Inflammatory macrophage treated with lipopolysaccharide for 4 hours (primary cell): Measurements from ENCODE around the gene MEI1.
"Not testable (repeated sequence)": the region's sequence is repeated elsewhere in the genome, so short reads cannot be mapped to it uniquely, and the experiment has no call there.

Experiments used
- DNase-seq: peaks from one replicate; pipeline ENCODE4 v3.0.0-alpha.2; 2020

MEI1 gene

DNA sequence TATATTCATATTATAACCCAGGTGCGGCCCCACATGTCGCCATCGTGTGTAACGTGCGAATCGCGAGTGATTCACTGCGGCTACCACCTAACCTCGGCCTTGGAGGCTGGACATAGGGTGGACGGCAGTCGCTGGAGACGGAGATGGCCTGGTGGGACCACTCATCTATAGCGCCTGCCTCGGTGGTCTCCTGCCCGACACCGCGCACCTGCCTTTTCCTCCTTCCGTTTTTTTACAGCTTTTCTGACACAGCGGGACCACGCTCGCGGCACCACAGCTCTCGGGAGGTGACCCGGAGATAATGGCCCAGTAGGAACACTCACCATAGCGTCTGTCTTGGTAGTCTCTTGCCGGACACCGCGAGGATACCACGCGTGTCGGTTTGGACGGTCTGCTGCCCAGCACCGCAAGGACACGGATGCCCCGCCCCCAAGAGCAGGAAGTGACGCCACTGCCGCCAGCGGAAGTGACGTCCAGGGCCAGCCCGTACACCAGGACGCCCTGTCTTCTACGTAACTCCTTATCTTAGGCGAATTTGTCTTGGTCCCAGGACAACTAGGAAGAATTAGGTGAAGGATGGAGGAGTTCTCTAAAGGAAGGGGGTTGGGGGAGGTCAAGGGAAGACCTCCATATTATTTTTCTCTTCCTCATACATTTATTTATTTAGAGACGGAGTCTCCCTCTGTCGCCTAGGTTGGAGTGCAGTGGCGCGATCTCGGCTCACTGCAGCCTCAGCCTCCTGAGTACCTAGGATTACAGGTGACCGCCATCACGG, 17.1 kb upstream of the MEI1 start:
- DNase-seq, result peak; percentile 82

DNA sequence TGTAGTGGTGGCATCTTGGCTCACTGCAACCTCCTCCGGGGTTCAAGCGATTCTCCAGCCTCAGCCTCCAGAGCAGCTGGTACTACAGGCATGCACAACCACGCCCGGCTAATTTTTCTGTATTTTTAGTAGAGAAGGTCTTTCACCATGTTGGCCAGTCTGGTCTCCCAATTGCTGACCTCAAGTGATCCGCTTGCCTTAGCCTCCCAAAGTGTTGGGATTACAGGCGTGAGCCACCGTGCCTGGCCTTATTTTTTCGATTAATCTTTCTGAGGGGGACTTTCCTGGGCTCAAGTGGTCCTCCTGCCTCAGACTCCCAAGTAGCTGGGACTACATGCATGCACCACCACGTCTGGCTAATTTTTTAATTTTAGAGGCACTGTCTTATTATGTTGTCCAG, 16.3 kb upstream of the MEI1 start:
- DNase-seq, result no peak

DNA sequence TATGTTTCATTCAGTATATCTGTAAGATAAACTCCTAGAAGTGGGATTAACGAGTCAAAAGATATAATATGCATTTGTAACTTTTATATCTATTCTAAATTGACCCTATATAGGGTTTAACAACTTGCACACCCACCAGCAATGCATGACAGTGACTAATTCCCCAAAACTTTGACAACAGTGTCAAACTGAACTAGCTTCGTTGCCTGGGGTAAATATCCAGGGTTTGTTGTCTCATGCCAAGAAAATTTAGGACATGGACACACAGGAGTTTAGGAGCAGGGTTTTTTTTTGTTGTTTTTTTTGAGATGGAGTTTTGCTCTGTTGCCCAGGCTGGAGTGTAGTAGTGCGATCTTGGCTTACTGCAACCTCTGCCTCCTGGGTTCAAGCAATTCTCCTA, 15.7 kb upstream of the MEI1 start:
- DNase-seq, result no peak

DNA sequence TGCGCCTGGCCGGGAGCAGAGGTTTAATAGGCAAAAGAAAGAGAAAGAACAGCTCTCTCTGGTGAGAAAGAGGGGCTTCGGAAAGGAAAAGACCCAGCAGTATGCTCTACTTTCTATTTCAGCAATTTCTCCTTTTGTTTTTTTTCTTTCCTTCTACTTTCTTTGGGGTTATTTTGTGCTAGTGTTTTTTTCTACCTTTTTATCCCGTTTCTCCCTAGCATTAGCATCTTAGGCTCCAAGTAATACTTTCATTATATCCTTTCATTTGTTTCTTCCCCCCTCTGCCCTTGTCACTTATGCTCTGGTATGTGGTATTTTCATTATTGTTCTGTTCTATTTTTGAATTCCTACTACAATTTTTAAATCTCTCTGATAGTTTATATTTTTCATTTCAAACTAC, 15.1 kb upstream of the MEI1 start:
- DNase-seq, result no peak

DNA sequence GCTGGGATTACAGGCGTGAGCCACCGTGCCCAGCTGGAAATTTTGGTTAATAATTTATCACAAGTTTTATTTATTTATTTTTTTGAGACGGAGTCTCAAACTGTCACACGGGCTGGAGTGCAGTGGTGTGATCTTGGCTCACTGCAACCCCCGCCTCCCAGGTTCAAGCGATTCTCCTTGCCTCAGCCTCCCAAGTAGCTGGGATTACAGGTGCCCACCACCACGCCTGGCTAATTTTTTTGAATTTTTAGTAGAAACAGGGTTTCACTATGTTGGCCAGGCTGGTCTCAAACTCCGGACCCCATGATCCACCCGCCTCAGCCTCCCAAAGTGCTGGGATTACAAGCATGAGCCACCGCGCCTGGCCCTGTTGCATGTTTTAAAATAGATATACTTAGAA, 12.4 kb upstream of the MEI1 start:
- not testable (repeated sequence) for DNase-seq

DNA sequence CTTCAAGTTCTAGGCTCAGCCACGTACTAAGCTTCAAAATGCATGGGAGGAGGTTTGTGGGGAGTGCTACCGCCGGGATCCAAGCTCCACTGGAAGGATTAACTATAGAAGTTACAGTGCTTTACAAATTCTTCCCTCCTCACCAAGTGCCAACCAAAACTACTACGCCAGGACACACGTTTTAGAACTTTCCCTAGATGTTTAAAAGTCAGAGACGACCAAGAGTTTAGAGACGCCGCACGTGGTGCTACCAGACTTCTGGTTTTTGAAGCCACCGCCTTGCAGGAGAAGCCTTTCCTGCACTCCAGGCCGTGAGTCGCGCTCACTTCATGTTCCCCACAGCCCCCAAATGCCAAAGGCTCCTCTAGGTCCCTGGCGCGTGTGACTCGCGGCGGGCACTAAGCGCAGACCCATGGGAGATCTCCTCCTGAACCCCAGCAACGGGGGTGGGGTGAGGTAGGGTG, 11.4 kb upstream of the MEI1 start:
- DNase-seq, result peak; percentile 30

DNA sequence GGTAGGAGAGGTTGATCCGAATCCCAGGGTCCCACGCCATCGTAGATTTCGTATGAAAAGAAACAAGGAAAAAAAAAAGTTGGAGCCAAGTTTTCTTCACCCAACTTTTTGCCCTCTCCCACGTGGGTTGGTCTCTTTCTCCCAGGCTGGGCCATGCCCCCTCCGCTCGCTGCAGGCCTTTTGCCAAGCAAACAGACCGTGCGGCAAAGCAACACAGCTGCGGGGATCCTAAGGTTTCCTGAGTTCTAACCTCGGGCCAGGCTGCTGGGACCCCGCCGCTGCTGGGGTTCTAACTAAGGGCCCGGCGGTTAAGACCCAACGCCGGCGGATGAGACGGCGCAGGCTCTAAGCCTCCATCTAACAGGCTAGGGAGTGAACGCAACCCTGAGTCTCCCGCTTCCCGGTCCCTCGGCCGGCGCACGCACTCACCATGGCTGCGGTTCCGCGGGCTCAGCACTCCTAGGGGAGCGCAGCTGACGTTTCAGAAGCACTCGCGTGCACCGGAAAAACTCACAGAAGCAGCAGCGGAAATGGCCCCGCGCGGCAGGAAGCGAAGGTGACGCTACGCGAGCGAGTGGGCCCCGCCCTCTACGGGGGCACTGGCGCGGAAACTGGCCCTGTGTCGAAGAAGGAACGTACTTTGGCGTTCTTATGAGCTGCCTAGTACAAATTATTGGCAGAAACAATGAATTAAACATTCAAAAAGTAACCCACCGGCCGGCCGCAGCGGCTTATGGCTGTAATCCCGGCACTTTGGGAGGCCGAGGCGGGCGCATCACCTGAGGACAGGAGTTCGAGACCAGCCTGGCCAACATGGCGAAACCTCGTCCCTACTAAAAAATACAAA, 10.7 kb upstream of the MEI1 start, which contains the start of gene SNU13:
Gene SNU13, minus strand, starts transcription at position 503 of the 847 bp plus-strand sequence. Its CDS starts 71 bp downstream, at position 432.
- peak; percentile 96 for DNase-seq

DNA sequence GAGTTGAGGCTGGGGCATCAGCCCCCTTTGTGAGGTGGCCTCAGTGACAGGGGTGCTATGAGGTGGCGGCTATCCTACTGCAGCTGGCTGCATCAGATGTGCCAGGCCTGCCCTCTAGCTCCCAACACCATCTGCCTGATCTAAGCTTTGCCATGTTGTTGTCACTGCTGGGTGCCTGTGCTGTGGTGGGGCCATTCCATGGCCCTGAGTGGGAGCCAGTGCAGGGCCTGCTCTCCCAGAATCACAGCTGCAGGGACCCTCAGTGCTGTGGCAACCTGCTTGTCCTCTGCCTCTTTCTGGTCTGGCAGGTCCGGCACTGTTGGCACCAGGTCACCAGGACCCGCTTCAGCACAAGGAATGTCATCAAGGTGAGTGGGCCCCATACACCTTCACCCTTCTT, 8.8 kb upstream of the MEI1 start:
- no peak for DNase-seq

DNA sequence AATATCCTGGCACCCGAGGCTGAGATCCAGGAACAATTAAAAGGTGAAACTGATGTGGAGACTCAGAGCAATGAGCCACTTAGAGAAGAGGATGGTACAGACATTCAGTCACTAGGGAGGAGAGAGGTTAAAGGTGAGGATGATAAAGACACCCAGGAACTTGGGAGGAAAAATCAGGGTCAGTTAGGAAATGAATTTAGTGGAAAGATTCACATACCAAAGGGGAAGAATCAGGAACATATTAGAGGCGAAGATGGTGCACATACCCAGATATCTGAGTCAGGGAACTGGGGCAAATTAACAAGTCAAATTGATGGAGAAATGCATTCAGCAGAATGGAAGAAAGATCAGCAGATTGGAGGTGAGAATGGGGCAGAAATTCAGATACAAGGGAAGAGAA, 4.1 kb upstream of the MEI1 start:
- DNase-seq, result no peak

DNA sequence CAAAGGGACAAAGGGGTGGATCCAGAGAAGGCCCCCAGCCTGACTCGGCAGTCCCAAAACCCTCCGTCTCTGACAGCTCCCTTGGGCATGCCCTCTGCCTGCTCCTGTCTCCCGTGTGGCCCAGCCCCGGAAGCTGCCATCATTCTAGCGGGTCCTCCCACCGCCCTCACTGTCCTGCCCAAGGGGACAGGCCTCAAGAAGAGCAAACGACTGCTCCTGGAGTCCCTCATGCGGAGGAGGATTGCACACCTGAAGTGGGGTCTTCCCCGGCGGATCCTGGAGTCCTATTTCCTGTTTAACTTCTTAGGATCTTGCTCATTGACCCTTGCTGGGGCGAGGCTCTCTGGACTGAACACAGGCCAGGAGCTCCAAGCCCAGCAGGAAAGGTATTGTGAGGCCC, 2.6 kb upstream of the MEI1 start:
- no peak for DNase-seq

DNA sequence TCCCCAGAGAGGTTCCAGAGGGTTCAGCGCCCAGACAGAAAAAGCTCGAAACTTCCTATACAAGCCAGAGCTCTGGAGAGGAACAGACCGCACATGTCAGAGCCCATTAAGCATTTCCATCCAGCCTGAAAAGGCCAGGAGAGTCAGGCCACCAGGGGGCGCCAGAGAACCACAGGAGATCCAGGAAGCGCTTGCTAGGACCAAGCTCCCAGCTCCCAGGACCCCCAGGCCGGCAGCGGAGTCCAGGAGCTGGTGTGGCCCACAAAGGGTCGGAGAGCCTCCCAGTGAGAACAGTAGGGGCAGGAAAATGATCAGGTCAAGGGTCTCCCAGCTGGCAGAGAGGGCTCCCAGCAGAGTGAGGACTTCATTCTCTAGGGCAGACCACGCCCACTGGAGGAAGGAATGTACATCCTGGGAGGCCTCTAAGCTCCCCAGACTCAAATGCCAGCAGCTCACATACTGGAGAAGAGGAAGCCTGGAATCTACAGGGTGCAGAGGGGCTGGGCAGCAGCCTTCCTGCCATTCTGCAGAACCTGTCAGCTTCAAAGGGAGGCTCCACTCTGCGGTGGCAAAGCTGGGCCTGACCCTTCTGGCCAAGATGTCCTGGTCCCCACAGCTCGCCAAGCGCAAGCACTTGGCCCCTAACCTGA, 2.1 kb upstream of the MEI1 start:
- DNase-seq, result peak; percentile 82

DNA sequence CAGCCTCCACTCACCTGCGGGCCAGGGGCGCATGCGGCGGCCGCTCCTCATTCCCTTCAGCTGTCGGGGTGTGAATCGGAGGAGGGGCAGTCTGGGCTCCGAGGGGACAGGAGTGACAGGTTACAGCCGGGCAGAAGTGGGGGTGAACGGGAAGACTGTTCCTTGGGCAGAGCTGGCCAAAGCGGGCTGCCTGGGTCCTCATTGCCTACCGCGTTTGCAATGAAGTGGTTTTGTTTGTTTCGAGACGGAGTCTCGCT, 733 bp downstream of the MEI1 start:
- no peak for DNase-seq

DNA sequence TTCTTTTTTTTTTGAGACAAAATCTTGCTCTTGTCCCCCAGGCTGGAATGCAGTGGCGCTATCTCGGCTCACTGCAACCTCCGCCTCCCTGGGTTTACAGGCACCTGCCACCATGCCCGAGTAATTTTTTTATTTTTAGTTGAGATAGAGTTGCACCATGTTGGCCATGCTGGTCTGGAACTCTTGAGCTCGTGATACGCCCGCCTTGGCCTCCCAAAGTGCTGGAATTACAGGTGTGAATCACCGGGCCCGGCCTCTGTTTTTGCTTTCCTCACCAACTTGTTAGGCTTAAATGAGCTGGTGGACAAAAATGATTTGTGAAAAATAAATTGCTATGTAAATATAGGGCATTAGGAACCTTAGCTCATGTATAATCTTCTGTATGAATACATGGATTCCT, 3.5 kb downstream of the MEI1 start:
- no peak for DNase-seq

DNA sequence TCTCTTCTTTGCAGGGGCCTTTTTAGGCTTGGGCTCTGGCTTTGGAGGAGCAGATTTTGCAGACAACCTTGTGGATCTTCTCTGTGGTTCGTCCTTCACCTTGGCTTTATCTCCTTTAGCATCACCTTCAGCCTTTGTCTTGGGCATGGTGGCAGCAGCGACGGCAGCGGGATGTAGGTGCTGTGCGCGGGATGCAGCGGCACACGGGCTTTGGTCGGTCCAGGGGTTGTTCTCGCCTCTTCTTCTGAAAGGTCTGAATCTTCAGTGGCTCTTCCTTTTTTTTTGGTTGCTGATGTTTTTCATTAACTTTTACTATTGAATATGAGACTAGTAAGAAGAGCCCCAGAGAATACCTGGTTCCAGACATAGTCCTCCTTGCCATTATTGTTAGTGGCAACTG, 10.0 kb downstream of the MEI1 start:
- DNase-seq, result no peak

DNA sequence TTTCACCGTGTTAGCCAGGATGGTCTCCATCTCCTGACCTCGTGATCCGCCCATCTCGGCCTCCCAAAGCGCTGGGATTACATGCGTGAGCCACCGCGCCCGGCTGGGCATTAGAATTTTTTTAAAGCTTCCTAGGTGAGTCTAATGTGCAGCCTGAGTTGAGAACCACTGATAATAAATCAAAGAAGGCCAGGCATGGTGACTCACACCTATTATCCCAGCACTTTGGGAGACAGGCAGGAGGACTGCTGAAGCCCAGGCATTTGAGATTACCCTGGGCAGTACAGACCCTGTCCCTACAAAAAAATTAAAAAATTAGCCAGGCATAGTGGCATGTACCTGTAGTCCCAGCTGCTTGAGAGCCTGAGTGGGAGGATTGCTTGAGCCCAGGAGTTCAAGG, 13.7 kb downstream of the MEI1 start:
- no peak for DNase-seq

DNA sequence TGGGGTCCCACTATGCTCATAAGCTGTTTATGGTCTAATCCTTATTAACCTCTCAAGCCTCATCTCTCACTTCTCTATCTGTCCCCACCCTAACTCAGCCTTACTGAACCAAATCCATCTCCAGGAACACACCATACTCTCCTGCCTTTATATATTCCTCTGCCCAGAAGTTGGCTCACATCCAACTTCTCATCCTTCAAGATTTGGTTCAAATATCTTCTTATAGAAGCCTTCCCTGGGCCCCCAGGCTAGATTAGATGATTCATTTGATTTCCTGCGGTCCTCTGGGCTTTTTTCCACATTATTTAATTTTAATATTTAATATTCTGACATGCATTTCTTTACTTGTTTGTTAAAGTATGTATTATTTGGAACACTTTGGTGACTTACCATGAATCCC, 23.2 kb downstream of the MEI1 start:
- no peak for DNase-seq

DNA sequence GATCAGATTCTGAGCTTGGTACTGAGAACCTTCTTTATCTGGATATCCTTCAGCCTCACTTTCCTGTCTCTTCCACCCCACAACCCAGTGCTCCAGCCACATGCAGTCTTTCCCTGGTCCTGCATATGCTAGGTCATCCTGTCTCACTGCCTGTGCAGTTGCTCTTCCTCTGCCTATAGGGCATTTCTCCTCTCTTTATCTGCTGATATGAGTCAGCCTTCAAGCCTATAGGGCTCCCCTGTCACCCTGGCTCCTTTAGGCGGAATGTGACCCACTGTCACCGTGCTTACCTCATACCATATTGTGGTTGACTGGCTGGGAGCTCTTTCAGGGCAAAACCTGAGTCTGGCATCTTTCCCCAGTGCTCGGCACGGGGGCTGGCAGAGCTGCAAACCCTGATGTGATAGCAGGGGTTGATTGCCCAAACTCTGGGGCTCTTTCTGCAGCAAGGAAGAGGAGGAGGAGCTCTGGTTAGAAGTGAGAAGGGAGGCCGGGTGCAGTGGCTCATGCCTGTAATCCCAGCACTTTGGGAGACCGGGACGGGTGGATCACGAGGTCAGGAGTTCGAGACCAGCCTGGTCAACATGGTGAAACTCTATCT, 26.3 kb downstream of the MEI1 start:
- peak; percentile 0 for DNase-seq

DNA sequence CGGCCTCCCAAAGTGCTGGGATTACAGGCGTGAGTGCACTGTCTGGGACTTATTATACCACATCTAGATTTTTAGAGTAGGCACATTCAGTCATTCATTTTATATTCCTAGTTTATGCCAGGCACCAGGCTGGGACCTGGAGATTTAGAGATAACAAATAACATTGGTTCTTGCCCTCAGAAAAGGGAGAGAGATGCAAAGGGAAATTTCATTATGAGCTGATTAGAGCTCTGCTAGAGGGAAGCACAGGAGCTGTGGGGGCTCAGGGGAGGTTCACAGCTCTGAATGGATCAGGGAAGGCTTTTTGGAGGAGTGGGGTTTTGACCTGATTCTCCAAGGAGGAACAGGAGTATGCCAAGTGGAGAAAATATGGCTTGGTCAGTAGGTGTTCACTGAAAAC, 32.3 kb downstream of the MEI1 start:
- DNase-seq, result no peak

DNA sequence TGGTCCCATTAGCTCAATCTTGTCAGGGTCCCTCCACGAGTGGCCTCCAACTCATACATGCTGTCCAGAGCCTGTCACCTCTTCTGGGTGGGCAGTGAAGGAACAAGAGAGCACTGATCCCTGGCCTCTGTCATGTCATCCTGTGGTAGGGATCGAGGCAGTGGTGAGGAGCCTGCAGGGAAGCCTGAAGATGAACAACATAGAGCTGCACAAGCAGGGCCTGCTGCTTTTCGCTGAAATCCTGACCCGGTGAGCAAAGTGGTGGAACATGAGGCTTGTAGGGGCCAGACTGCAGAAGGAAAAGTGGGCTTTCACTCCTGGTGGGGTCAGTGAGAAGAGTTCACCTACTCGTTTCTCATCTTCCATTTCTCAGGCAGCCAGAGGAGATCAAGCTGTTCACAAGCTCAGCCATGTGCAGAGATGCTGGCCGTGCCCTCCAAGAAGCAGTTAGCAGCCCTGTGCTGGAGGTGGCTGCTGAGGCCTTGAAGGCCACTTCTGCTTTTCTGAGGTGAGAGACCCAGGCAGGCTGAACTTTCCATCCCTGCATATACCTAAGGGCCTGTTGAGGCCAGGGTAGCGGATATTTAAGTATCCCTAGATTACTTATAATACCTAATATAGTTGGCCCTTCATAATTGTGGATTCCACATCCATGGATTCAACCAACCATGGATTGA, 32.9 kb downstream of the MEI1 start:
- DNase-seq, result no peak

DNA sequence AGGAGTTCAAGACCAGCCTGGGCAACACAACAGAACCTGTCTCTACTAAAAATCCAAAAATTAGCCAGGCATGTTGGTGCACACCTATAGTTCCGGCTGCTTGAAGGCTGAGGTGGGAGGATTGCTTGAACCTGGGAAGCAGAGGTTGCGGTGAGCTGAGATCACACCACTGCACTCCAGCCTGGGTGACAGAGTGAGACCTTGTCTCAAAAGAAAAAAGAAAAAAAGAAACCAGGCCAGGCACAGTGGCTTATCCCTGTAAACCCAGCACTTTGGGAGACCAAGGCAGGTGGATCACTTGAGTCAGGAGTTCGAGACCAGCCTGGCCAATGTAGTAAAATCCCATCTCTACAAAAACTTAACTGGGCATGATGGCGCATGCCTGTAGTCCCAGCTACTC, 33.9 kb downstream of the MEI1 start:
- not testable (repeated sequence) for DNase-seq

DNA sequence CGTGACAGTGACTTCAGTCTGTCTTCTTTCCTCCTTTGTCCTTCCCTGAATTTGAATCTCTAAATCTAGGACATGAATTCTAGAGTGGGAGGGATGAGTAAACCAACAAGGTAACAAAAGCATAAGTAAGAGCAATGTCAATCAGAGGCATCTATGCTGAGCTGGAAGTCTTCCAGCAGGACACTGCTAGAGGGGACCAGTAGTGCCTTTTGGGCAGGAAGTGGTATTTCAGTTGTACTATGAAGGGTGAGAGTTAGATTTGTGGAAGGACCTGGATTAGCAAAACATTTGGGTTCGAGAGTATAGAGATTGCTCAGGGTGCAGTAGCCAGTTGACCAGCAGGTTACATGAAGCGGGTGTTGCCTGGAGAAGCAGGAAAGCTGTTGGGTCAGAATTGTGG, 40.3 kb downstream of the MEI1 start:
- no peak for DNase-seq

DNA sequence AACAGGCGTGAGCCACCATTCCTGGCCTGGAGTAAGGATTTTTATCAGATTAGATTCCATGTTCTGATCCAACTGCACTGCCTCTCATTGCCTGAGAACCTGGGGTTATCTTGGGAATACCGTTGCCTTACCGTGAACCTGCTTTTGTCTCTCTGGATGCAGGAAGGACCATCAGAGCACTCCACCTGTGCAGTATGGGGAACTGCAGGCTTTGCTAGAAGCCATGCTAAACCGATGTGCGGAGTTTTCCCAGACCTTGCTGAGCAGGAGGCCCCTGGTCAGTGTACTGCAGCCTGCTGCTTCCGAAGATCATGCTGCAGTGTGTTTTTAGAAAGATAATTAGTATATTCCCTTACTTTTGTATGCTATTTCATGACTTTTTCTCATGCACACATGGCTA, 43.6 kb downstream of the MEI1 start:
- no peak for DNase-seq

DNA sequence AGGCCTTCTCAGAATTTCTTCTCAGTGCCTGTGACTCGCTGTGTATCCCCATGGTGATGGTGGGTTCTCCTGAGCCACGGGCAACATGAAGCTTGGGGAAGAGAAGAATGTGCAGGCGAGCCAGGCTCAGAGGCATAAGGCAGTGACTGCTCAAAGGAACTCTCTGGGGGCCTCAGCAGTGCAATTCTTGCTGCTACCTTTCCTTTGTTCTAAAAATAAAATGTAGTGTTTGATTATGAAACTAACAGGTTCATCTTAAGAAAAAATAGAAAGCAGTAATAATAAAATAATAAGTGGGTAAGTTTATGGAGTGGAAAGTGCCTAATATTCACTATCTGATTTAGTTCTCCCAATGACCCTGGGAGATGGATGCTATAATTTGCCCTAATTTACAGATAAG, 46.7 kb downstream of the MEI1 start:
- no peak for DNase-seq
